ENCODE results near the gene JADE3.

GRCh38 chrX:46898207-46898606, 14.0 kb upstream of the JADE3 start:
- TF ChIP-seq CTCF (IDR thresholded peaks at IDR 0.05) = no peak
- TF ChIP-seq POLR2A (IDR thresholded peaks at IDR 0.05) = no peak
